A549 (cell line): ENCODE data around the gene OPA3.

ENCODE experiments used
- CEBPB ChIP-seq, 2 experiments: fragments of >200 bp in 1 of 2; sonication (Bioruptor Twin) in 1 of 2; formaldehyde crosslinking in 1 of 2; IDR thresholded peaks; 2 replicates each; pipeline ENCODE4 v1.6.1; 2012 to 2016
- EP300 ChIP-seq, 2 experiments: fragments of >200 bp; sonication (Bioruptor Twin); formaldehyde crosslinking; IDR thresholded peaks; 2 replicates in 1 of 2; 3 replicates in 1 of 2; pipeline ENCODE4 v1.6.1; 2016 to 2017
- HDAC2 ChIP-seq: fragments of 200-600 bp; sonication (generic); IDR thresholded peaks from 2 replicates; pipeline ENCODE4 v1.6.1; 2016
- MAX ChIP-seq: IDR thresholded peaks from 2 replicates; pipeline ENCODE4 v1.6.1; 2012
- POLR2A ChIP-seq: IDR thresholded peaks from 2 replicates; pipeline ENCODE4 v1.6.1; 2012; ENCODE audit warnings: mild to moderate bottlenecking, low read length
- RARB ChIP-seq: fragments of 250-450 bp; sonication (Bioruptor Pico); IDR thresholded peaks from 2 replicates; pipeline ENCODE4 v1.8.0; 2021; ENCODE audit warnings: mild to moderate bottlenecking, moderate library complexity
- REST ChIP-seq: fragments of 200-600 bp; sonication (generic); IDR thresholded peaks from 2 replicates; pipeline ENCODE4 v1.6.1; 2016; ENCODE audit warnings: antibody characterized with exemption, mild to moderate bottlenecking, moderate library complexity
- SMC3 ChIP-seq: fragments of >200 bp; sonication (Bioruptor Twin); formaldehyde crosslinking; IDR thresholded peaks from 3 replicates; pipeline ENCODE4 v1.6.1; 2018; ENCODE audit warnings: inconsistent platforms
- TP53 ChIP-seq: fragments of 250-450 bp; sonication (Bioruptor Pico); IDR thresholded peaks from 2 replicates; pipeline ENCODE4 v1.5.0; 2021; ENCODE audit warnings: mild to moderate bottlenecking, moderate library complexity
- ZFP36 ChIP-seq: fragments of 450-650 bp; IDR thresholded peaks from 2 replicates; pipeline ENCODE4 v1.6.1; 2014; ENCODE audit warnings: borderline replicate concordance; ENCODE audit not compliant: partially characterized antibody
- ZSCAN20 ChIP-seq: fragments of 250-450 bp; sonication (Bioruptor Pico); IDR thresholded peaks from 2 replicates; pipeline ENCODE4 v1.8.0; 2022; ENCODE audit warnings: mild to moderate bottlenecking, moderate library complexity
- TF ChIP-seq, protein P1 (sequence below): fragments of >200 bp; sonication (Bioruptor Twin); formaldehyde crosslinking; IDR thresholded peaks from 3 replicates; pipeline ENCODE4 v1.5.1; 2016
- TF ChIP-seq, protein P2 (sequence below): IDR thresholded peaks from 2 replicates; pipeline ENCODE4 v1.6.1; 2012; ENCODE audit warnings: low read depth, borderline replicate concordance

GRCh38 chr19:45607071-45608029 lies 22.7 kb upstream of the OPA3 start:
- no peak for TF ChIP-seq POLR2A
- TF ChIP-seq, protein P1, sequence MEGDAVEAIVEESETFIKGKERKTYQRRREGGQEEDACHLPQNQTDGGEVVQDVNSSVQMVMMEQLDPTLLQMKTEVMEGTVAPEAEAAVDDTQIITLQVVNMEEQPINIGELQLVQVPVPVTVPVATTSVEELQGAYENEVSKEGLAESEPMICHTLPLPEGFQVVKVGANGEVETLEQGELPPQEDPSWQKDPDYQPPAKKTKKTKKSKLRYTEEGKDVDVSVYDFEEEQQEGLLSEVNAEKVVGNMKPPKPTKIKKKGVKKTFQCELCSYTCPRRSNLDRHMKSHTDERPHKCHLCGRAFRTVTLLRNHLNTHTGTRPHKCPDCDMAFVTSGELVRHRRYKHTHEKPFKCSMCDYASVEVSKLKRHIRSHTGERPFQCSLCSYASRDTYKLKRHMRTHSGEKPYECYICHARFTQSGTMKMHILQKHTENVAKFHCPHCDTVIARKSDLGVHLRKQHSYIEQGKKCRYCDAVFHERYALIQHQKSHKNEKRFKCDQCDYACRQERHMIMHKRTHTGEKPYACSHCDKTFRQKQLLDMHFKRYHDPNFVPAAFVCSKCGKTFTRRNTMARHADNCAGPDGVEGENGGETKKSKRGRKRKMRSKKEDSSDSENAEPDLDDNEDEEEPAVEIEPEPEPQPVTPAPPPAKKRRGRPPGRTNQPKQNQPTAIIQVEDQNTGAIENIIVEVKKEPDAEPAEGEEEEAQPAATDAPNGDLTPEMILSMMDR: peak; percentile 91
- TF ChIP-seq RARB (CRISPR knock-in tag): no peak
- no peak for TF ChIP-seq EP300 (IDR thresholded peaks at IDR 0.05)
- TF ChIP-seq CEBPB (IDR thresholded peaks at IDR 0.05): no peak
- peak; percentile 95 for TF ChIP-seq SMC3
- TF ChIP-seq HDAC2: no peak
- TF ChIP-seq, protein P2, sequence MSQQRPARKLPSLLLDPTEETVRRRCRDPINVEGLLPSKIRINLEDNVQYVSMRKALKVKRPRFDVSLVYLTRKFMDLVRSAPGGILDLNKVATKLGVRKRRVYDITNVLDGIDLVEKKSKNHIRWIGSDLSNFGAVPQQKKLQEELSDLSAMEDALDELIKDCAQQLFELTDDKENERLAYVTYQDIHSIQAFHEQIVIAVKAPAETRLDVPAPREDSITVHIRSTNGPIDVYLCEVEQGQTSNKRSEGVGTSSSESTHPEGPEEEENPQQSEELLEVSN: 0 out of 2 replicates have a peak, but pooled peaks have one; percentile 50
- no peak for TF ChIP-seq ZSCAN20 (CRISPR knock-in tag)
- peak; percentile 84 for TF ChIP-seq MAX
- TF ChIP-seq REST: no peak
- no peak for TF ChIP-seq ZFP36
- no peak for TF ChIP-seq TP53 (CRISPR knock-in tag)
